HepG2 (cell line): ENCODE measurements around the gene EIF1. TPM values are rescaled to one million over a fixed set of nuclear protein-coding genes. Genes with fewer than 3 reads are reported as not detected.

ENCODE experiments used
- HNF4A ChIP-seq: sonication (generic); formaldehyde crosslinking; IDR thresholded peaks from 2 replicates; pipeline ENCODE4 v1.4.0; 2020; ENCODE audit warnings: missing genetic modification reagents
- HOMEZ ChIP-seq: IDR thresholded peaks from 2 replicates; pipeline ENCODE4 v1.6.1; 2016; ENCODE audit warnings: low read depth
- JUND ChIP-seq: sonication (generic); formaldehyde crosslinking; IDR thresholded peaks from 2 replicates; pipeline ENCODE4 v1.8.0; 2022; ENCODE audit warnings: mild to moderate bottlenecking, missing genetic modification reagents
- KAT7 ChIP-seq: IDR thresholded peaks from 2 replicates; pipeline ENCODE4 v1.6.1; 2018; ENCODE audit warnings: borderline replicate concordance, missing compliant biosample characterization
- LRRFIP1 ChIP-seq: sonication (generic); formaldehyde crosslinking; conservative IDR thresholded peaks from 2 replicates; pipeline ENCODE4 v1.4.0; 2020; ENCODE audit warnings: missing genetic modification reagents
- MAF1 ChIP-seq: sonication (generic); formaldehyde crosslinking; IDR thresholded peaks from 2 replicates; pipeline ENCODE4 v1.5.0; 2020; ENCODE audit warnings: missing genetic modification reagents, borderline replicate concordance
- MBD4 ChIP-seq: IDR thresholded peaks from 2 replicates; pipeline ENCODE4 v1.6.1; 2012; ENCODE audit warnings: low read length, inconsistent platforms, borderline replicate concordance
- MLLT10 ChIP-seq: sonication (generic); formaldehyde crosslinking; IDR thresholded peaks from 2 replicates; pipeline ENCODE4 v1.4.0; 2020; ENCODE audit warnings: missing genetic modification reagents
- RXRB ChIP-seq: IDR thresholded peaks from 2 replicates; pipeline ENCODE4 v1.6.1; 2016; ENCODE audit warnings: borderline replicate concordance, missing genetic modification reagents, missing compliant biosample characterization
- SIN3B ChIP-seq: fragments of 150-350 bp; IDR thresholded peaks from 2 replicates; pipeline ENCODE4 v1.6.1; 2014; ENCODE audit warnings: low read length
- SOX6 ChIP-seq, 2 experiments: fragments of 450-650 bp in 1 of 2; sonication (generic) in 1 of 2; formaldehyde crosslinking in 1 of 2; IDR thresholded peaks; 2 replicates each; pipeline versions ENCODE4 v1.4.0 to v1.6.1; 2017 to 2020; ENCODE audit warnings: antibody characterized with exemption in 1 of 2, mild to moderate bottlenecking in 1 of 2, missing genetic modification reagents in 1 of 2
- SP140L ChIP-seq: sonication (generic); formaldehyde crosslinking; IDR thresholded peaks from 2 replicates; pipeline ENCODE4 v1.4.0; 2020; ENCODE audit warnings: missing genetic modification reagents, borderline replicate concordance
- TEAD2 ChIP-seq: sonication (generic); formaldehyde crosslinking; IDR thresholded peaks from 2 replicates; pipeline ENCODE4 v1.9.0; 2021; ENCODE audit warnings: missing genetic modification reagents
- TFAP4 ChIP-seq: sonication (generic); IDR thresholded peaks from 2 replicates; pipeline ENCODE4 v1.6.1; 2016; ENCODE audit warnings: low read depth, borderline replicate concordance
- ZFP36L2 ChIP-seq: sonication (generic); formaldehyde crosslinking; IDR thresholded peaks from 2 replicates; pipeline ENCODE4 v1.4.0; 2020; ENCODE audit warnings: missing genetic modification reagents
- ZFP91 ChIP-seq: sonication (generic); formaldehyde crosslinking; IDR thresholded peaks from 2 replicates; pipeline ENCODE4 v1.9.0; 2022; ENCODE audit warnings: missing genetic modification reagents, mild to moderate bottlenecking, borderline replicate concordance
- ZNF777 ChIP-seq: sonication (generic); formaldehyde crosslinking; IDR thresholded peaks from 2 replicates; pipeline ENCODE4 v1.4.0; 2020; ENCODE audit warnings: missing genetic modification reagents
- polyA plus RNA-seq, 8 experiments: library from polyadenylated mRNA; depleted of rRNA in 3 of 8; stranded (reverse) in 7 of 8; unstranded in 1 of 8; fragments of >200 nt; fragmentation: Illumina TruSeq in 4 of 8; extraction: Trizol in 4 of 8; gene quantifications; 2 replicates each; pipeline versions ENCODE4 v1.2.1 to v1.2.3, GENCODE V29; 2011 to 2016; ENCODE audit warnings: low read depth in 4 of 8, missing spikeins in 1 of 8, mixed read lengths in 1 of 8; ENCODE audit not compliant: insufficient read depth in 1 of 8
- total RNA-seq, 5 experiments: library from RNA; depleted of rRNA; stranded (reverse); fragments of >200 nt; fragmentation: Illumina TruSeq; extraction: Trizol; gene quantifications; 2 replicates each; pipeline ENCODE4 v1.2.3, GENCODE V29; 2016; ENCODE audit warnings: low read depth in 1 of 5
- TF ChIP-seq, protein P1 (sequence below): sonication (generic); formaldehyde crosslinking; IDR thresholded peaks from 2 replicates; pipeline ENCODE4 v1.8.0; 2022; ENCODE audit warnings: mild to moderate bottlenecking, missing genetic modification reagents; ENCODE audit not compliant: insufficient replicate concordance
- TF ChIP-seq, protein P2 (sequence below): IDR thresholded peaks from 2 replicates; pipeline ENCODE4 v1.6.1; 2016

The EIF1 gene
- total and polyA plus RNA-seq, 2 of the 13 experiments (the other 11 are each of a cell fraction or from before 2014, with no cell fraction given), result 147 to 517 TPM

DNA sequence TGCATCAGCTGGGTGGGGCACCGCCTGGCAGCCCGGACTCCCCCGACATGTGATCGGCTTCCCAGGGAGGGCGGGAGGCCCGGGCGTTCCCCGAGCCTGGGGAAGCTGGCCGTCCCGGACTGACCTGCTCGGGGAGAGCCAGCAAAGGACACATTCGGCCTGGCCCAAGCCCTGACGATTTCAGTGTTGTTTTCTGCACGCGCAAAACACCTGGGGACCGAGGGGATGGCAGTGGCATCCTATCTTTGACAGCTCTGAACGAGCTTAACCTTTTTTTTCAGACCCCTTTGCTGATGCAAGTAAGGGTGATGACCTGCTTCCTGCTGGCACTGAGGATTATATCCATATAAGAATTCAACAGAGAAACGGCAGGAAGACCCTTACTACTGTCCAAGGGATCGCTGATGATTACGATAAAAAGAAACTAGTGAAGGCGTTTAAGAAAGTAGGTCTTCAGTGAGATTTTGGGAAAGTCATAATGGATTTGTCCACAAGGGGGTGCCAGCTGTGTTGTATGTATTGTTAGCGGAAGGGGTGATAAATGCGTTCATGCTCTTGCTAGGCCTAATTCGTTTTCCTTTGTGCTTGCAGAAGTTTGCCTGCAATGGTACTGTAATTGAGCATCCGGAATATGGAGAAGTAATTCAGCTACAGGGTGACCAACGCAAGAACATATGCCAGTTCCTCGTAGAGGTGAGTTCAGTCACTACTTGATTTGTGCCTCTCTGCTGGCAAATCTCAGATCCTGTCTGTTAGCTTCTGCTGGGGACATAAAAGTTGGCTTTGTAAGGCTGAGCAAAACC, 1.0 kb downstream of the EIF1 start (continued):
- TF ChIP-seq, protein P1, sequence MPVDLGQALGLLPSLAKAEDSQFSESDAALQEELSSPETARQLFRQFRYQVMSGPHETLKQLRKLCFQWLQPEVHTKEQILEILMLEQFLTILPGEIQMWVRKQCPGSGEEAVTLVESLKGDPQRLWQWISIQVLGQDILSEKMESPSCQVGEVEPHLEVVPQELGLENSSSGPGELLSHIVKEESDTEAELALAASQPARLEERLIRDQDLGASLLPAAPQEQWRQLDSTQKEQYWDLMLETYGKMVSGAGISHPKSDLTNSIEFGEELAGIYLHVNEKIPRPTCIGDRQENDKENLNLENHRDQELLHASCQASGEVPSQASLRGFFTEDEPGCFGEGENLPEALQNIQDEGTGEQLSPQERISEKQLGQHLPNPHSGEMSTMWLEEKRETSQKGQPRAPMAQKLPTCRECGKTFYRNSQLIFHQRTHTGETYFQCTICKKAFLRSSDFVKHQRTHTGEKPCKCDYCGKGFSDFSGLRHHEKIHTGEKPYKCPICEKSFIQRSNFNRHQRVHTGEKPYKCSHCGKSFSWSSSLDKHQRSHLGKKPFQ (CRISPR knock-in tag), result peak; percentile 15
- TF ChIP-seq SIN3B (peak; percentile 34; the same call in 1 of the 2 replicates), TFAP4 (peak; percentile 98), MLLT10 (peak; percentile 77; the same call in 1 of the 2 replicates), MBD4 (peak; percentile 63; the same call in 1 of the 2 replicates), ZNF777 (no peak; the same call in 1 of the 2 replicates), JUND (CRISPR knock-in tag) (0 out of 2 replicates have a peak, but pooled peaks have one; percentile 14), HOMEZ (CRISPR knock-in tag) (peak; percentile 3; the same call in 1 of the 2 replicates), RXRB (CRISPR knock-in tag) (peak; percentile 39; the same call in 1 of the 2 replicates), SOX6 (IDR thresholded peaks at IDR 0.05) (no peak), SOX6 (CRISPR knock-in tag; IDR thresholded peaks at IDR 0.05) (peak; percentile 47; the same call in 1 of the 2 replicates), SP140L (0 out of 2 replicates have a peak, but pooled peaks have one; percentile 69), MAF1 (CRISPR knock-in tag) (peak; percentile 1; the same call in 1 of the 2 replicates), KAT7 (CRISPR knock-in tag) (peak; percentile 24; the same call in 1 of the 2 replicates), HNF4A (CRISPR knock-in tag) (no peak), ZFP91 (peak; percentile 90; the same call in 1 of the 2 replicates), ZFP36L2 (CRISPR knock-in tag) (peak; percentile 76; the same call in 1 of the 2 replicates), TEAD2 (CRISPR knock-in tag) (peak; percentile 77; the same call in 1 of the 2 replicates), LRRFIP1 (CRISPR knock-in tag) (0 out of 2 replicates have a peak, but pooled peaks have one; percentile 21)
- TF ChIP-seq, protein P2, sequence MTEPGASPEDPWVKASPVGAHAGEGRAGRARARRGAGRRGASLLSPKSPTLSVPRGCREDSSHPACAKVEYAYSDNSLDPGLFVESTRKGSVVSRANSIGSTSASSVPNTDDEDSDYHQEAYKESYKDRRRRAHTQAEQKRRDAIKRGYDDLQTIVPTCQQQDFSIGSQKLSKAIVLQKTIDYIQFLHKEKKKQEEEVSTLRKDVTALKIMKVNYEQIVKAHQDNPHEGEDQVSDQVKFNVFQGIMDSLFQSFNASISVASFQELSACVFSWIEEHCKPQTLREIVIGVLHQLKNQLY (CRISPR knock-in tag), result no peak; the same call in 1 of the 2 replicates
